ENCODE measurements around the gene CNIH4. TPM values are rescaled to one million over a fixed set of nuclear protein-coding genes. Genes with fewer than 3 reads are reported as not detected.
A peak's percentile ranks its signal among the peaks of the same experiment; 100 is the strongest.

Gene CNIH4
- total and polyA plus RNA-seq, 2 of the 4 experiments (the other 2 are of a cell fraction): 29.7 to 73.1 TPM

DNA sequence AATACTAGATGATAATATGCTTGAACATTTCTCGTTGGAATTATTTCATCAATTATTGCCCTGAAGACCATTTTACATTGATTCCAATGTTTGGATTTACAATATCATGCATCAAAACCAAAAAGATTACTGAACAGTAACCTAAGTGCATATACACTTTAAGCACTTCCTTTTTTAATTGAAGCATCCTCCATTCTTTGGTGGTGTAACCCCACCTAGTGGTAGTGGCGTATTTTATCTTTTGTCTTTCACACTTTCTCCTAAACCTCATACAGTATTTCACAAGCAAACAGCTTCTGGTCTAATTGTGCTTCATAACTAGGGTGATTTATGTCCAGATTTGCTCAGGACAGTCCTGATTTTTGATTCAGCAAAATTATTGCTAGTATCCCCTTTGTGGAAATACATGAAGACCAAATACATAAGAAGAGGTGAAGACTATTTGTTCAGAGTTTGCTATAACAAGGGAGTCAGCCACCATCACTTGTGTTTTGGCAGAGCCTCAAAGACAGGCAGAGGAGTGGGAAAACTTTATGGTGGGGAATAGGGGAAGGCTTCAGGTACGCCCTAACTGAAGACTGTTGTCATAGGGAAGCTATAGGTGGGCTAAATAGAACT is 23.3 kb upstream of the CNIH4 start:
- Histone ChIP-seq H3K4me1 (ENCODE audit: control insufficient read depth, insufficient read depth, low read length) (no peaks in the 10 kb centered on the region; the same call in 1 of the 2 replicates), H3K18ac (ENCODE audit: low read depth, low read length) (no peak overlapping the region), H4K8ac (ENCODE audit: low read depth in 2 of 2, low read length in 2 of 2) (no peak overlapping the region), H2BK15ac (ENCODE audit: low read depth, low read length) (no peak overlapping the region), H3K36me3 (ENCODE audit: control insufficient read depth, insufficient read depth, low read length) (no peaks in the 10 kb centered on the region), H2AK5ac (ENCODE audit: low read depth, low read length) (no peak overlapping the region), H3K9ac (ENCODE audit: low read depth, low read length) (no peak overlapping the region), H2BK120ac (ENCODE audit: low read depth, low read length) (no peak overlapping the region), H3K79me1 (ENCODE audit: low read depth in 1 of 2, low read length in 2 of 2) (peaks cover 7 to 12% of the 10 kb centered on the region in 2 experiments; a peak in 3 of 4 replicates), H4K5ac (ENCODE audit: low read depth, low read length) (no peak overlapping the region), H3K4me2 (ENCODE audit: low read depth, low read length) (peak overlapping the region; percentile 80; the same call in 1 of the 2 replicates), H2BK5ac (ENCODE audit: low read depth, low read length, poor library complexity, severe bottlenecking) (no peak overlapping the region), H2AK9ac (replicated peaks; ENCODE audit: low read depth, low read length, poor library complexity) (no peak overlapping the region), H4K20me1 (ENCODE audit: insufficient read depth, low read length) (no peaks in the 10 kb centered on the region), H3K4me3 (ENCODE audit: insufficient read depth, low read depth, low read length) (no peak overlapping the region), H3K23ac (ENCODE audit: low read depth, low read length) (no peak overlapping the region), H3K4ac (ENCODE audit: low read depth, low read length) (no peak overlapping the region), H3K27ac (ENCODE audit: insufficient read depth, low read length) (no peak overlapping the region), H4K91ac (ENCODE audit: insufficient read depth, low read depth, low read length) (no peak overlapping the region), H2AFZ (replicated peaks; ENCODE audit: low read length, poor library complexity) (no peak overlapping the region), H3K56ac (ENCODE audit: extremely low read depth, insufficient read depth, low read length) (no peak overlapping the region), H3K9me1 (ENCODE audit: insufficient read depth, low read length) (no peaks in the 10 kb centered on the region), H3K14ac (replicated peaks; ENCODE audit: low read depth, low read length) (no peak overlapping the region), H2BK20ac (ENCODE audit: low read depth, low read length) (no peak overlapping the region), H3K9me3 (ENCODE audit: control insufficient read depth, insufficient read depth, low read length) (no peaks in the 10 kb centered on the region), H3K27me3 (ENCODE audit: control insufficient read depth, insufficient read depth, low read length) (no peaks in the 10 kb centered on the region)
- POLR2A ChIA-PET (ENCODE audit: unreplicated experiment): no interaction called here
- dilution Hi-C loops (cut with HindIII; ENCODE audit: low sequenced_read_pairs, unreplicated experiment): no loop called here
- CTCF ChIA-PET: interaction anchor here (2.3 kb wide), 1 partner anchor 217 kb away, joined by 10 read pairs; no protein-coding TSS in a partner anchor
- no CpG with 5 or more reads among the region's 3 CpGs for WGBS, 2 experiments (ENCODE audit: extremely low coverage in 2 of 2, insufficient read length in 1 of 2)
- in situ Hi-C loops (cut with MboI; ENCODE audit: low sequenced_read_pairs): no loop called here
- intact Hi-C loops (cut with micrococcal nuclease): loop anchor here (1.0 to 5.0 kb wide), 3 partner anchors 161 to 589 kb away; no protein-coding TSS in a partner anchor
- TF ChIP-seq POLR2A (IDR thresholded peaks at IDR 0.05; ENCODE audit: low read depth, low read length) (peak; percentile 25; the same call in 1 of the 2 replicates), CHD1 (IDR thresholded peaks at IDR 0.05; ENCODE audit: low read depth, low read length) (no peak), CEBPB (IDR thresholded peaks at IDR 0.05; ENCODE audit: low read depth, low read length) (peak; percentile 48; the same call in 1 of the 2 replicates), MXI1 (IDR thresholded peaks at IDR 0.05; ENCODE audit: borderline replicate concordance, low read depth, low read length) (no peak), SMC3 (IDR thresholded peaks at IDR 0.05; ENCODE audit: low read depth, low read length) (peak; percentile 74), RAD21 (IDR thresholded peaks at IDR 0.05; ENCODE audit: low read length) (peak; percentile 82), ELK1 (IDR thresholded peaks at IDR 0.05; ENCODE audit: borderline replicate concordance, low read depth, low read length) (no peak), CTCF (conservative IDR thresholded peaks at IDR 0.05; ENCODE audit: low read depth, low read length) (peak; percentile 78)
- ATAC-seq (ENCODE audit: low read depth): peak; percentile 59
- peak; percentile 64 for DNase-seq
- no TSS peak for BruUV-seq (replicated peaks)
